Right ventricle myocardium inferior (tissue), 1 donor: Measurements from ENCODE around the gene EFNA5. TPM values are rescaled to one million over a fixed set of nuclear protein-coding genes. Genes with fewer than 3 reads are reported as not detected.

Experiments used
- ATAC-seq: fragments of 200-7000 bp; cut with Tn5 transposase; one replicate; pipeline ENCODE4 v1.9.1; 2020; ENCODE audit warnings: mild to moderate bottlenecking, moderate library complexity
- DNase-seq: peaks from one replicate; pipeline ENCODE4 v3.0.0; 2021; ENCODE audit errors: missing footprints
- intact Hi-C: fragments of 100-400 bp; cut with DNase I; formaldehyde crosslinking; loops from one replicate; pipeline ENCODE4 v1.11.0; 2022
- total RNA-seq: library from RNA; stranded (reverse); fragmentation: NEBNext Ultra II Directional; extraction: Animal tissue kit (Norgen Biotek cat#: 25700); gene quantifications from one replicate; pipeline ENCODE4 v1.2.1, GENCODE V29; 2021
- donor health status: DM: no; HTN: yes; CAD: no; lungs with severe emphysema.

The EFNA5 gene
- total RNA-seq, 1 donor from 2014 or later: 28.5 TPM

GRCh38 chr5:107518190-107518589 lies 152.5 kb downstream of the EFNA5 start:
- no peak for ATAC-seq
- no peak for DNase-seq
- intact Hi-C loops: no loop called here

GRCh38 chr5:107517185-107518033 lies 153.3 kb downstream of the EFNA5 start:
- ATAC-seq: no peak

GRCh38 chr5:107516452-107517184 lies 154.1 kb downstream of the EFNA5 start:
- intact Hi-C loops: no loop called here
- DNase-seq: no peak
- ATAC-seq: no peak

More at GRCh38 chr5:107517185-107518033, 153.3 kb downstream of the EFNA5 start:
- no peak for DNase-seq
- intact Hi-C loops: no loop called here

GRCh38 chr5:107515521-107516080 lies 155.1 kb downstream of the EFNA5 start:
- intact Hi-C loops: no loop called here
- ATAC-seq (no peak), DNase-seq (no peak)

DNA sequence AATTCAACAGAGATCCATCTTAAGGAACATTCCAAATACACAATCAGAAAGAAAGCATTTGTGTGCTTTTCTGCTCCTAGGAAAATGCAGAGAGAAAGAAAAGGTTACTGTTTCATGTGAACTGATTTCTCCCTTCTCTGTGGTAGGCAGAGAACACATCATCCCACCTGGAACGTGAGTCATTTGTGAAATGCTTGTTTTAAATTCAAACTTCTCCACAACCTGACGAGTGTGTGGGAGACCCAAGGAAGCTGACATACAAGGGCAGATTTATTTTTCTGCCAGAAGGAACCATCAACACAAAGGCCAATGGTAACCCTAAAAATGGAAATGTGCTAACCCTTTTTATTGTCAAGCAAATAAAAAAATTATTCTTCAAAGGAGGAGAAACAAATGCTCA lies 156.4 kb downstream of the EFNA5 start:
- no peak for DNase-seq
- intact Hi-C loops: no loop called here
- ATAC-seq: no peak

DNA sequence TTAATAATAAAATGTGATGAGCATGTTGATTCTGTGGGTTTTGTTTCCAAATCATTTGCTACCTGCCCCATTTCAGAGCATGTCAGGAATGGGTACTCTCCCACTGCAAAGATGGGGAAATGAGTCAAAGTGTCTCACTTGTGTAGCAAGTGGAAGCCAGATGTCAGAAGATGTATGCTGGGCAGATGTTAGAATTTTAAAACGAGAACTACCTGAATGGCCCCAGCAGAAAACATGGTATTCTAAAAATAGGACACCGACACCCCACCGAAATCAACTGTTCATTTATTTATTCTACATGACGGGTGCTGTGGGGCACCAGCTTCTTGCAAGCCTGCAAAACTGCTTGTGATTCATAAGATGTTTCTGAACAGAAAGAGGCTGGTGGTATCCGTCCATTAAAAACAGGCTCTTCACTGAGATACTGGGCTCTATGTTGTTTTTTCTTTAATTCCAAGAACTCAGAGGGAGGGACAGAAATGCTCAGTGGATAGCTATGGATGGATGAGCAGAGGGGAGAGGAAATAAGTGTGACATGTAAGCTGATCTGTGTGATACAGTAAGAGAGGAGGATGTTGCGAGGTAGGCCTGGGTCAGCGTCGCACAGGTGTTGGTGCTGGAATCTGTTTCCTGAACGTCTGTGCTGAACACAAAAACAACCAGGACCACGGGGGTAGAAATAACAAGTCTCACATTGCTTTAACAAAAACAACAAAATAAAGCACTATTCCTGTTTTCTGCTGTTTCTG lies 157.2 kb downstream of the EFNA5 start:
- intact Hi-C loops: no loop called here
- DNase-seq (no peak), ATAC-seq (no peak)

GRCh38 chr5:107512029-107512428 lies 158.7 kb downstream of the EFNA5 start:
- ATAC-seq (no peak), DNase-seq (no peak)
- intact Hi-C loops: no loop called here

DNA sequence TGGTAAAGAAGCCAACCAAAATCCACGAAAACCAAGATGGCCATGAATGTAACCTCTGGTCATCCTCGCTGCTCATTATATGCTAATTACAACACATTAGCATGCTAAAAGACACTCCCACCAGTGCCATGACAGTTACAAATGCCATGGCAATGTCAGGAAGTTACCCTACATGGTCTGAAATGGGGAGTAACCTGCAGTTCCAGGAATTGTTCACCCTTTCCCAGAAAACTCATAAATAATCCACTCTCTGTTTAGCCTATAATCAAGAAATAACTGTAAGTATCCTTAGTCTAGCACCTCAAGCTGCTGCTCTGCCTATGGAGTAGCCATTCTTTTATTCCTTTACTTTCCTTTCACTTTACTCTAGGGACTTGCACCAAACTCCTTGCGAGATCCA lies 160.6 kb downstream of the EFNA5 start:
- intact Hi-C loops: no loop called here
- DNase-seq: no peak
- no peak for ATAC-seq

DNA sequence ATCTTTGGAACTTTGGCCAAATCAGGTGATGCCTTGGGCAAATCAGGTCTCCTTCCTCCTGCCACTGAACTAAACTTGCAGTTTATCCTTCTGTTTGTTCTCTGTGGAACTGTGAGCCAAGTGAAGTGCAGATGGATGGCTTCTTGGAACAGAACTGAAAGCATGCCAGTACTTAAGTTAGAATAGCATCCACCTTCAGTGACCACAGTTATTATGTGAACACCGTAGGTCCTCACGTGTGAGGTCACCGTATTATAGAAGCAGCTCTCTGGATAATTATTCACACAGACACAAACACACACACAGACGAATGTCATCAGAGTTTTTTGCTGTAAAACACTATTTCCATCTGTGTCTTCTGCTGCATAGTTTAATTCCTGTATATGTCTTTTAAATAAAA lies 162.6 kb downstream of the EFNA5 start:
- no peak for DNase-seq
- intact Hi-C loops: no loop called here
- ATAC-seq: peak; percentile 23

DNA sequence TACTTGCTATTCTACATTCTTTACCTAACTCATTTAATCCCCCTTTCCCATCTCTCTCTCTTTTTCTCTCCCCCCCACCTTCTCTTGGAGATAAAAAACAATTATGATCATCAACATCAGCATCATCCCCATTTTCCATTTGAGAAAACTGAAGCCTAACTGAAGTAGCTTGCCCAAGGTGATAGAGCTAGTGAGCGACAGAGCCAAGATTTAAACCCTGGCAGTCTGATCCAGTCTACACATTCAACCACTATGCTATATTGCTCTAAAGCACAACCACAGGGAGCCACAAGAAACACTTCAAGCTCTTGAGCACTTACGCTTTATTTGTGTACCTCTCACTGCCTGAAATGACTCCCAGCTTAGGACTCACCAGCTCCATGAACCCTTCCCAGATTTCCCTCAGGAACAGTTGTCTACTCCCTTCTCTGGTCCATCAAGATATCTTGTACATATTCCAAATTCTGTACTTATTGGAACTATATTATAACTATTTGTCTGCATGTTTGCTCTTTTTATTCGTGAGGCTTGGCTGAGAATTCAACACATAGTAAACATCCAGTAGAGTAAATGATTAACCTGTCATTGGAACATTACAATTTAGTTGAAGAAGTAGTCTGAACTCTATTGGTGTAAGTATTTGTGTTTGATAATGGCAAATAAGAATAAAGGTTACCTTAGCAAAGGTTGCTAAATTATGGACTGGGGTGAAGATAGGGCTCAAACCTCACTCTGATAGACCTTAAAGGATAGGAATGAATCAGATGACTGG lies 164.8 kb downstream of the EFNA5 start:
- ATAC-seq: peak; percentile 26
- intact Hi-C loops: no loop called here
- DNase-seq: no peak

GRCh38 chr5:107504424-107504823 lies 166.3 kb downstream of the EFNA5 start:
- ATAC-seq: no peak
- intact Hi-C loops: no loop called here

DNA sequence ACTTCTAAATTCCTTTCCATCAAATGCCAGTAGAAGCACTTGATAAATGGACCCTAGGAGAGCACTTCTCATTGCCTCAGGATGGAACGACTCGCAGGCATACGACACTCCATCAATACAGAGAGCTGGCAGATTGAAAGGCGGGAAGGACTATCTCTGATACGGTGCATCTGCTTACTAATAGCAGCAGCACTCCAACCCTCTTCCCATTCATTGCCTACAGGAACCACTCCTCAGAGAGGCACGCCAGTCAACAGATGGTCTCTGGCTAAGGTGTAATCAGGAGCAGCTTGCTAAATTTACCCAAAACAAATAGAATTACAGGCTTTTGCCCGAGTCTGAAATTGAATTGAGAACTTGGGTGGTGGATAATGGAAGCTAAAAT lies 168.1 kb downstream of the EFNA5 start:
- DNase-seq (no peak), ATAC-seq (no peak)
- intact Hi-C loops: no loop called here

More at GRCh38 chr5:107504424-107504823, 166.3 kb downstream of the EFNA5 start:
- DNase-seq: no peak

GRCh38 chr5:107501965-107502675 lies 168.6 kb downstream of the EFNA5 start:
- ATAC-seq: no peak
- no peak for DNase-seq
- intact Hi-C loops: no loop called here

DNA sequence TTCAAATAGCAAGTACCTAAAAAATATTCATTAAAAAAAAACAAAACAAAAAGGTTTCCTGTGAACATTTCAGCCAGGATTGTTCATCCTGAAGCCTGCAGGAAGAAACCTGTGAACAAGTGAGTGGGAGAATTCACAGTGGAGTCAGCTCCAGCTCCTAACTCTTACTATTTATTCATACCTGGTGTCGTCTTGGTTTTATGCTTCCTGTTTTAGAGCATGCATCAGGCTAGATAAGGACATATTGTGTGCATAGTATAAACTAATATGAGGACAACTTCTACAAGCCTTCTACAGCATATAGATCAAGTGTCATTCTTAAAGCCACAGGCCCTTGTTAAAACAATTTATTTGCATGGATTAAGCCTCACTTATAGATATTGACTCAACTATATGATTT lies 169.9 kb downstream of the EFNA5 start:
- DNase-seq (no peak), ATAC-seq (no peak)
- intact Hi-C loops: no loop called here

DNA sequence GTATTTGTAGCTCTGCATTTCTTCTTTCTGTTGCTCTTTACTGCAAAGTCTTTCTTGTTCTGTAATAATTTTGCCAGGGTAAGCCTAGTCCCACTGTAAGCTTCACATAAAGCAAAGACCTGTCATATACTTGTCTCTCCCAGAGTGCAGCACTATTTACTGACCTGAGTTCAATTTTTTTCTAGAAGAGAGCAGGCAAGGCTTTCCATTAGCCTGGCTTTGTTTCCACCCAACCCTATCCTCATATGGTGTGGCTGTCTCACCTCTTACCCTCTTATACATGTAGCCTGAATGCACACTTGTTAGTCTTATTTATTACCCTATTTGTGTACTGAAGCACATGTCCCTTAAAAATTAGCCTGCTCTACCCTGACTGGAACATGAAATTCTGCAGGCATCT lies 170.4 kb downstream of the EFNA5 start:
- intact Hi-C loops: no loop called here
- no peak for DNase-seq
- ATAC-seq: no peak

GRCh38 chr5:107499776-107500175 lies 171.0 kb downstream of the EFNA5 start:
- intact Hi-C loops: no loop called here
- ATAC-seq: no peak
- DNase-seq: no peak

- intact Hi-C loops: no loop called here
- no peak for DNase-seq
- no peak for ATAC-seq
These were observed 171.5 kb downstream of the EFNA5 start for GRCh38 chr5:107499237-107499636.

- DNase-seq (no peak), ATAC-seq (no peak)
- intact Hi-C loops: no loop called here
These were observed 174.3 kb downstream of the EFNA5 start for GRCh38 chr5:107496466-107496865.
